ENCODE data around the gene ZBTB4. TPM values are rescaled to one million over a fixed set of nuclear protein-coding genes. Genes with fewer than 3 reads are reported as not detected.

ZBTB4 gene, protein sequence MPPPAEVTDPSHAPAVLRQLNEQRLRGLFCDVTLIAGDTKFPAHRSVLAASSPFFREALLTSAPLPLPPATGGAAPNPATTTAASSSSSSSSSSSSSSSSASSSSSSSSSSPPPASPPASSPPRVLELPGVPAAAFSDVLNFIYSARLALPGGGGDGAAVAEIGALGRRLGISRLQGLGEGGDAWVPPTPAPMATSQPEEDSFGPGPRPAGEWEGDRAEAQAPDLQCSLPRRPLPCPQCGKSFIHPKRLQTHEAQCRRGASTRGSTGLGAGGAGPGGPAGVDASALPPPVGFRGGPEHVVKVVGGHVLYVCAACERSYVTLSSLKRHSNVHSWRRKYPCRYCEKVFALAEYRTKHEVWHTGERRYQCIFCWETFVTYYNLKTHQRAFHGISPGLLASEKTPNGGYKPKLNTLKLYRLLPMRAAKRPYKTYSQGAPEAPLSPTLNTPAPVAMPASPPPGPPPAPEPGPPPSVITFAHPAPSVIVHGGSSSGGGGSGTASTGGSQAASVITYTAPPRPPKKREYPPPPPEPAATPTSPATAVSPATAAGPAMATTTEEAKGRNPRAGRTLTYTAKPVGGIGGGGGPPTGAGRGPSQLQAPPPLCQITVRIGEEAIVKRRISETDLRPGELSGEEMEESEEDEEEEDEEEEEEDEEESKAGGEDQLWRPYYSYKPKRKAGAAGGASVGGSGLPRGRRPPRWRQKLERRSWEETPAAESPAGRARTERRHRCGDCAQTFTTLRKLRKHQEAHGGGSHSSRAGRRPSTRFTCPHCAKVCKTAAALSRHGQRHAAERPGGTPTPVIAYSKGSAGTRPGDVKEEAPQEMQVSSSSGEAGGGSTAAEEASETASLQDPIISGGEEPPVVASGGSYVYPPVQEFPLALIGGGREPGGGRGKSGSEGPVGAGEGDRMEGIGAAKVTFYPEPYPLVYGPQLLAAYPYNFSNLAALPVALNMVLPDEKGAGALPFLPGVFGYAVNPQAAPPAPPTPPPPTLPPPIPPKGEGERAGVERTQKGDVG
- total RNA-seq: 24.3 and 39.0 TPM in 2 replicates

DNA sequence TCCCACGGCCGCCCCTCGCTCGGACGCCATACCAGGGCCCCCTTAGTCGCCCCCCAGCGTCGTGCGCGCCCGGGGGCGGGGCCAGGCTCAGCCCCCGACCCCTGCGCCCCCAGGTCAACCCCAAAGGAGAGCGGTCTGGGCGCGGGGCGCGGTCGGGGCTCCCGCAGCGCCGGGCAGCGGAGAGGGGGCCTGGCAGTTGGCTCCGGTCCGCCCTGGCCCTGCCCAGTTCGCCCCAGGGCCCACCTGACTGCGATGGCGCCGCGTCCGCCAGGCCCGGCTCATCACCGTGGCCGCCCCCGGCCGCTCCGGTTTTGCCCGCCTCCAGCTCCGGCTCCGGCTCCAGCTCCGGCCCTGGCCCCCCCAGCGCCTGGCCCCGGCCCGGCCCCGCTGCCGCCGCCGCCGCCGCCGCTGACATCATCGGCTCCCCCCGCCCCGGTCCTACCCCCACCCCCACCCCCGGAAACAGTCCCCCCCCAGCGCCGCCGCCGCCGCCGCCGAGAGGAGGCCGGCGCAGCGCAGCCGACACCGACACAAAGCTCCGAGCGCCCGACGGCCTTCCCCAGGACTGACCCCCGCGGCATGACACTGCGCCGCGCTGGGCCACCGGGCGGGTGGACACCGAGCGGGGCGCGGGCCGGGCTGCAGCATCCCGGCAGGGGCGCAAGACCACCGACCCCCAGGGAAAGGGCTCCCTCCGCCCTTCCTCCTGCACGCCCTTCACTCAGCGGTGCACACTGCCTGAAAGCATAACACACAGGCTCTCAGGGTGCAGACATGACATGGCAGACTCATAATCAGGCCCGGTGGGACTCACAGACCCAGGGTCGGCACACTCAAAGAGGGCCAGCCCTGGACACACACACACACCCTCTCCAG, at the start of gene ZBTB4:
Gene ZBTB4 (minus strand): TSS at position 419 of the 876 bp plus-strand sequence. CDS start 12,830 bp downstream, outside the sequence.

DNA sequence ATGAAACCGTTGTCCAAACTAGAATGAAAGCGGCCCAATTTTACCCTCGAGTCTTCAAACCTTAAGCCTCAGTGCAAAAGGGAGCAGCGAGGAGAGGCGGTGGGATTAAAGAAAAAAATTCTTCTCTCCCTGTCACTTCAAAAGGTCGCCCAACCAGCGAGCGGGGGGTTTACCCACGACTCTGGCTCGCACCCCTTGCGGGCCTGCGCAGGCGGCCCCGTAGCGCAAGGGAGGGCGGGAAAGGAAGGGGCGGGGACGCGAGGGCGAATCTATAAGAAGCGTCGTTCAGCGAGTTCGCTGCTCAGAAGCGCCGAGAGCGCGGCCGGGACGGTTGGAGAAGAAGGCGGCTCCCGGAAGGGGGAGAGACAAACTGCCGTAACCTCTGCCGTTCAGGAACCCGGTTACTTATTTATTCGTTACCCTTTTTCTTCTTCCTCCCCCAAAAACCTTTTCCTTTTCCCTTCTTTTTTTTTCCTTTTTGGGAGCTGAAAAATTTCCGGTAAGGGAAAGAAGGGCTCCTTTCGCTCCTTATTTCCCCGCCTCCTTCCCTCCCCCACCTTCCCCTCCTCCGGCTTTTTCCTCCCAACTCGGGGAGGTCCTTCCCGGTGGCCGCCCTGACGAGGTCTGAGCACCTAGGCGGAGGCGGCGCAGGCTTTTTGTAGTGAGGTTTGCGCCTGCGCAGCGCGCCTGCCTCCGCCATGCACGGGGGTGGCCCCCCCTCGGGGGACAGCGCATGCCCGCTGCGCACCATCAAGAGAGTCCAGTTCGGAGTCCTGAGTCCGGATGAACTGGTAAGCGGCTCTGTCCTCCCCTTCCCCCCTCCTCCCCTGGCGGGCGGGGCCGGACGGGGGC, 4.9 kb upstream of the ZBTB4 start, which contains the start of gene POLR2A:
Gene POLR2A (plus strand): TSS at position 300 of the 852 bp plus-strand sequence.

DNA sequence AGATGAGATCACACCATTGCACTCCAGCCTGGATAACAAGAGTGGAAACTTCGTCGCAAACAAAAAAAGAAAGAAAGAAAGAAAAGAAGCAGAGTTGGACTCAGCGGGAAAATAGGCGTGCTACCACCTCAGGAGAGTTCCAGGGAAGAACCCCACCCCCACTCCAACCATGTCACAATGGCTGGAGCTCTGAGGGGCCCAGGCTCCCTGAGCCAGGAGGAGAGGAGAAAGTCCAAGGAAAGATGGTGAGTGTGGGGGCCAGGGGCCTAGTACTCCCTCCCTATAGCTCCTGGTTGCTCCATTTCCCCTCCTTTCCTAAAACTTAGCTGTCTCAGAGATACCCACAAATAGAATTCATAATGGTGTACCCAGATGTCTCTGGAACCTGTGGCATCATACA, 1.8 kb upstream of the ZBTB4 start, which contains the start of gene SLC35G6:
Gene SLC35G6 (plus strand): TSS at position 172 of the 400 bp plus-strand sequence. CDS start 71 bp downstream, at position 243.

DNA sequence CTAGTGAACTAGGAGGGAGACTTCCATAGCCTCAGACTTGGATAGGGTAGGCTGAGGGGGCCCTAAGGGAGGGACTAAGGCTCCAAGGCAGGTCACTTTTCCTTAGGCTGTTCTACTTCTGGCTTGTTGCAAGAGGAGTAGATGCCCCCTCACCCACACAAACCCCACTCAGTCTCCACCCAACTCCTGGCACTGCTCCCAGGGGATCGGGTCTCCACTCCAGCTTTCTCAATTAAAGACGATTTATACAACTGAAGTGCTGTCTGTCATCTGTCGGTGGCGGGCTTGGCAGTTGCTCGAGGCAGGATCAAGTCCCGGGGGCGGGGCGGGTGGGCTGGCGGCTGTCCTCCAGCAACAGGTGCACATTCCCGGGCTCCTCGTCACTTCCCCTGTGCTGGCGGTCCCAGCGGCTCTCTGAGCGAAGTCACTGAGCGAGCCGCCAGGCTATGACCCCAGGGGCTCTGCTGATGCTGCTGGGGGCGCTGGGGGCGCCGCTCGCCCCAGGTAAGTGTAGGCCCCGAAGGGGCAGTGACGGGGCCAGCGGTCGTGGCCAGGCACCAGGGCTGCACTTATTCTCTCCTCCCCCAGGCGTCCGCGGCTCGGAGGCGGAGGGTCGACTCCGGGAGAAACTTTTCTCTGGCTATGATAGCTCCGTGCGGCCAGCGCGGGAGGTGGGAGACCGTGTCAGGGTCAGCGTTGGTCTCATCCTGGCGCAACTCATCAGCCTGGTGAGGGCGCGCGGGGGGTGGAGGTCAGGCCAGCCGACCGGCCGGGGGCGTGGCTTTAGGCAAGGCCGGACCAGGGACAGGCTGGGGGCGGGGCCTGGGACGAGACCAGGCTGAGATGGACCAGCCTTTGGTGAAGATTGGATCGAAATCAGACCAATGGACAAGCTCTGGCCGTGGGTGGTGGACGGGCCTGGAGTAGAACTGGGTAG, 34.5 kb downstream of the ZBTB4 start, which contains the start of gene CHRNB1:
Gene CHRNB1 (plus strand): TSS at position 380 of the 937 bp plus-strand sequence. CDS start 67 bp downstream, at position 447.

DNA sequence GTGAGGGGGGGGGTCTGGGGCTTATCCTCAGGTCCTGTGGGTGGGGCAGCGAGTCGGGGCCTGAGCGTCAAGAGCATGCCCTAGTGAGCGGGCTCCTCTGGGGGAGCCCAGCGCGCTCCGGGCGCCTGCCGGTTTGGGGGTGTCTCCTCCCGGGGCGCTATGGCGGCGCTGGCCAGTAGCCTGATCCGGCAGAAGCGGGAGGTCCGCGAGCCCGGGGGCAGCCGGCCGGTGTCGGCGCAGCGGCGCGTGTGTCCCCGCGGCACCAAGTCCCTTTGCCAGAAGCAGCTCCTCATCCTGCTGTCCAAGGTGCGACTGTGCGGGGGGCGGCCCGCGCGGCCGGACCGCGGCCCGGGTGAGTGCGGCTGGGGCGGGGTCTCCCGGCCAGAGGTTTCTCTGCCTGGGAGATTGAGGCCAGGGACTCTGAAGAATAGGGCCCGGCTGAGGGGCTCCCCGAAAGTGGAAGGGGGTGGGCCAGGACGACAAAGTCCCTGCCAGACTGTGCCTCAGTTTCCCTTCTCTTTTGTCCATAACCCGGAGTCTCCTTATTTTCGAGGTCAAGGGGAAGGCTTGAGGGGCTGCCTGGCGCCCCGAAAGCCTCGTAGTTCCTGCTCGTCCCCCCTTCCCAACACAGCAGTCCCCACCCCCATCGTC, 39.8 kb downstream of the ZBTB4 start, which contains the start of gene FGF11:
Gene FGF11 (plus strand): TSS at position 51 of the 651 bp plus-strand sequence. CDS start 109 bp downstream, at position 160.

DNA sequence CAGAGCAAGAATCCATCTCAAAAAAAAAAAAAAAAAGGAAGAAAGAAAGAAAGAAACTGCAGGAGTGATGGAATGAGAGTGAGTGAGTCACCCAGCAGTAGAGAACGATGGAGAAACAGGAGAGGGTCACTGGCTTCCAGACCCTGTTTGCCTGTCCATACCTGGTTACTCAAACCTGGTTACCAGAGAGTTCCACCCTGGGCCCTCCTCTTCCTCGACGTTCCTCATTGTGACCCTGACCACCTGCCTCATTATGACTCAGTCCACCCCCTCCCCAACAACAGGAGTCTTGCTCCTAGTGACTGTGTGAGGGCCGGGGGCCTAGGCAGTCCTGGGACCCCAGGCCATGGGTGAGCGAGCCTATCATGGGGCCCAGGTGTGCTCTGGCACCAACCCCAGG, 50.9 kb downstream of the ZBTB4 start, which contains the start of gene SPEM3:
Gene SPEM3 (plus strand): TSS at position 301 of the 400 bp plus-strand sequence. CDS start 46 bp downstream, at position 347.

DNA sequence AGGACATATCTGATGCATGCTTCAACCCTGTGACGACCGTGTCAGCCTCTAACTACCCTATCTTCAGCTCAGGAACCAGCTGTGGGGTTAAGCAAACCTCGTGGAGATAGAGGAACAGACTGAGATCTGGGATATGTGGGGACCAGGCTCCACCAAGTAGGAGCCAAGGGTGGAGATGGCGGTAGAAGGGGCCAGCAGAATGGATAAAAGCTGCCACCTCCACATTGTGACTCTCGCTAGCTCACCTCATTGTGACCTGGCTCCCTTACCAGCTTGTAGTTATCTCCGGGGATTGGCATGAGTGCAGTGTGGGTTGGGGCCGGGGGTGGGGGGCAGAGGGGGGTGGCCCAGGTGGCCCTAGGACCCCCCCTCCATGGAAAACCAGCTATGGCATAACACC, 54.1 kb downstream of the ZBTB4 start, which contains the start of gene SPEM2:
Gene SPEM2 (plus strand): TSS at position 301 of the 400 bp plus-strand sequence. CDS start 73 bp downstream, at position 374.

DNA sequence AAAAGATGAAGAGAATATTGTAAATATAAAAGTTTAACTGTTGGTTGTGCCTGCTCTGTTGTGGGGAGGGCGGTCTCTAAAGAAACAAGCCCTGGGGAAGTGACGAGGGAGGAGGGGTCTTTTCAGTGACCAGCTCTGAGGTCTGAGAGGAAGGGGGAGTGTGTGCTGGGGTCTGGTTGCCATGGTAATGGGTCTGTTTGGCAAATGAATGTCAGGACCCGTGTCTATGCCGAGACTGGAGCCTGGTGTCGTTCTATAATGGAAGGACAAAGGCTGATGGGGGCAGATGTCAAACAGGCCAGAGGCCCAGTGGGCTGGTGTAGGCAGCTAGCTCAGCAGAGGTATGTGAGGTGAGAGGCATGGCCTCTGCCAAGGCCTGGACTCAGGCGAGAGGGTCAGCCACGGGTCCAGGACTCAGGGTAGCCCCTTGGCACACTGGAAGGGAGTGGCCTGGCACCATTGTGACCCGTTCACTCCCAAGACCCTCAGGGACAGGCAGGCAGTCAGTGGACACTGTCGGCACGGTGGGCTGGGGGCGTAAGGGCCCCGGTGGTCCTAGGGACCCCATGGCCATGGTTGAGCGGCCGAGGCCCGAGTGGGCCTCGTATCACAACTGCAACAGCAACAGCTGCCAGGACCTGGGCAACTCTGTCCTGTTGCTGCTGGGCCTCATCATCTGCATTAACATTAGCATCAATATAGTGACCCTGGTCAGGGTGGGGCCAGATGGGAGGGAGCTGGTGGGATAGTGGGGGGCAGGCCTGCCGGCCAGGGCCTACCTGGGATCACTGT, 59.4 kb downstream of the ZBTB4 start, which contains the start of gene SPEM1:
Gene SPEM1 (plus strand): TSS at position 506 of the 792 bp plus-strand sequence. CDS start 61 bp downstream, at position 567.

Other genes starting within 250 kb of the ZBTB4 start
- 50.8 and 59.7 TPM in 2 replicates for gene DVL2, start 245.1 kb downstream of the ZBTB4 start, total RNA-seq
- 55.6 and 63.3 TPM in 2 replicates for gene PHF23, start 240.2 kb downstream of the ZBTB4 start, total RNA-seq
- 310 and 533 TPM in 2 replicates for gene GABARAP, start 237.2 kb downstream of the ZBTB4 start, total RNA-seq
- gene CTDNEP1, start 227.9 kb downstream of the ZBTB4 start, total RNA-seq: 64.9 and 130 TPM in 2 replicates
- 34.9 and 40.0 TPM in 2 replicates for gene ELP5, start 227.4 kb downstream of the ZBTB4 start, total RNA-seq
- gene CLDN7, start 217.2 kb downstream of the ZBTB4 start, total RNA-seq: 1.8 and 23.0 TPM in 2 replicates
- 0.13 and 0.96 TPM in 2 replicates for gene SLC2A4, start 197.9 kb downstream of the ZBTB4 start, total RNA-seq
- gene YBX2, start 185.0 kb downstream of the ZBTB4 start, total RNA-seq: 3.9 TPM in 1 of 2 replicates, not detected in the other
- 167 and 647 TPM in 2 replicates for gene EIF5A, start 172.0 kb downstream of the ZBTB4 start, total RNA-seq
- gene GPS2, start 164.3 kb downstream of the ZBTB4 start, total RNA-seq: 36.5 and 37.0 TPM in 2 replicates
- gene NEURL4, start 150.3 kb downstream of the ZBTB4 start, total RNA-seq: 7.5 and 10.5 TPM in 2 replicates
- gene ACAP1, start 143.1 kb downstream of the ZBTB4 start, total RNA-seq: 1.5 and 2.7 TPM in 2 replicates
- gene KCTD11, start 127.5 kb downstream of the ZBTB4 start, total RNA-seq: 11.4 and 17.8 TPM in 2 replicates
- gene TMEM95, start 124.5 kb downstream of the ZBTB4 start, total RNA-seq: 0.13 TPM in 1 of 2 replicates, not detected in the other
- 0.65 and 2.2 TPM in 2 replicates for gene TNK1, start 98.5 kb downstream of the ZBTB4 start, total RNA-seq
- 60.1 and 62.8 TPM in 2 replicates for gene PLSCR3, start 85.1 kb downstream of the ZBTB4 start, total RNA-seq
- gene TMEM256, start 75.5 kb downstream of the ZBTB4 start, total RNA-seq: 130 and 211 TPM in 2 replicates
- 18.5 and 38.1 TPM in 2 replicates for gene NLGN2, start 71.8 kb downstream of the ZBTB4 start, total RNA-seq
- not detected in 2 replicates for gene SPEM1, start 59.3 kb downstream of the ZBTB4 start, total RNA-seq
- not detected in 2 replicates for gene SPEM2, start 54.0 kb downstream of the ZBTB4 start, total RNA-seq
- gene SPEM3, start 50.8 kb downstream of the ZBTB4 start, total RNA-seq: not detected in 2 replicates
- gene TMEM102, start 44.2 kb downstream of the ZBTB4 start, total RNA-seq: 3.8 and 8.9 TPM in 2 replicates
- 2.1 and 7.3 TPM in 2 replicates for gene FGF11, start 40.1 kb downstream of the ZBTB4 start, total RNA-seq
- gene CHRNB1, start 34.6 kb downstream of the ZBTB4 start, total RNA-seq: 5.2 and 11.9 TPM in 2 replicates
- gene SLC35G6, start 1.8 kb upstream of the ZBTB4 start, total RNA-seq: not detected in 2 replicates
- gene POLR2A, start 4.7 kb upstream of the ZBTB4 start, total RNA-seq: 55.6 and 62.1 TPM in 2 replicates
- 16.0 and 20.4 TPM in 2 replicates for gene TNFSF12, start 69.4 kb upstream of the ZBTB4 start, total RNA-seq
- 4.1 and 4.9 TPM in 2 replicates for gene TNFSF13, start 79.1 kb upstream of the ZBTB4 start, total RNA-seq
- gene SENP3, start 82.3 kb upstream of the ZBTB4 start, total RNA-seq: 62.5 and 73.4 TPM in 2 replicates
- 37.4 and 40.5 TPM in 2 replicates for gene CD68, start 100.0 kb upstream of the ZBTB4 start, total RNA-seq
- 202 and 249 TPM in 2 replicates for gene MPDU1, start 104.2 kb upstream of the ZBTB4 start, total RNA-seq
- gene SOX15, start 110.5 kb upstream of the ZBTB4 start, total RNA-seq: 0.52 and 2.8 TPM in 2 replicates
- 24.8 and 37.5 TPM in 2 replicates for gene FXR2, start 135.3 kb upstream of the ZBTB4 start, total RNA-seq
- gene SAT2, start 148.2 kb upstream of the ZBTB4 start, total RNA-seq: 26.6 and 100 TPM in 2 replicates
- gene SHBG, start 150.5 kb upstream of the ZBTB4 start, total RNA-seq: 0.26 and 1.4 TPM in 2 replicates
- 1.0 TPM in 1 of 2 replicates, not detected in the other for gene ATP1B2, start 171.3 kb upstream of the ZBTB4 start, total RNA-seq
- 55.3 and 73.2 TPM in 2 replicates for gene TP53, start 207.9 kb upstream of the ZBTB4 start, total RNA-seq
- 6.7 and 14.0 TPM in 2 replicates for gene WRAP53, start 208.8 kb upstream of the ZBTB4 start, total RNA-seq
- gene EFNB3, start 225.6 kb upstream of the ZBTB4 start, total RNA-seq: 1.6 and 8.7 TPM in 2 replicates
- under 0.01 and 0.16 TPM in 2 replicates for gene DNAH2, start 238.1 kb upstream of the ZBTB4 start, total RNA-seq